KBM-7 (cell line): ENCODE results near the gene TMEM135.
"Not testable (repeated sequence)": the region's sequence is repeated elsewhere in the genome, so short reads cannot be mapped to it uniquely, and the experiment has no call there.

Experiments used
- DNase-seq: peaks from one replicate; pipeline ENCODE4 v3.0.0-alpha.2; 2015
- in situ Hi-C: fragments of 300-500 bp; cut with MboI; formaldehyde crosslinking; loops from 2 replicates; pipeline ENCODE4 v1.14.3; 2020; ENCODE audit warnings: low sequenced_read_pairs, low pct_unique_long_range_greater_than_20kb, mixed read lengths

TMEM135 gene

DNA sequence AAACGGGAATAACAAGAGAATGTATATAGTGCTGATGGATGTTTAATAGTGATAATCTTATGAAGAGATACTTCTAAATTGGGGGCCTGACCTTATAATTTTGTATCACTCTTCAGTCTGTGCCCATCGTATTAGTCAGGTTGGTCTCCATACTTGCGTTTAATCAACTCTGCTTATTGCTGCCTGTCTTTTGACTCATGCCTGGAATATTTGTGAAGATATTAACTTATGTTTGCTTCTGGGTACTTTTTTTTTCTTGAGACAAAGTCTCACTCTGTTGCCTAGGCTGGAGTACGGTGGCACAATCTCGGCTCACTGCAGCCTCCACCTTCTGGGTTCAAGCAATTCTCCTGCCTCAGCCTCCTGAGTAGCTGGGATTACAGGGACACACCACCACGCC lies 24.0 kb downstream of the TMEM135 start:
- no peak for DNase-seq
- in situ Hi-C loops: no loop called here

GRCh38 chr11:87063982-87064381 lies 26.2 kb downstream of the TMEM135 start:
- in situ Hi-C loops: no loop called here
- no peak for DNase-seq

GRCh38 chr11:87072787-87073186 lies 35.1 kb downstream of the TMEM135 start:
- in situ Hi-C loops: no loop called here
- DNase-seq: no peak

DNA sequence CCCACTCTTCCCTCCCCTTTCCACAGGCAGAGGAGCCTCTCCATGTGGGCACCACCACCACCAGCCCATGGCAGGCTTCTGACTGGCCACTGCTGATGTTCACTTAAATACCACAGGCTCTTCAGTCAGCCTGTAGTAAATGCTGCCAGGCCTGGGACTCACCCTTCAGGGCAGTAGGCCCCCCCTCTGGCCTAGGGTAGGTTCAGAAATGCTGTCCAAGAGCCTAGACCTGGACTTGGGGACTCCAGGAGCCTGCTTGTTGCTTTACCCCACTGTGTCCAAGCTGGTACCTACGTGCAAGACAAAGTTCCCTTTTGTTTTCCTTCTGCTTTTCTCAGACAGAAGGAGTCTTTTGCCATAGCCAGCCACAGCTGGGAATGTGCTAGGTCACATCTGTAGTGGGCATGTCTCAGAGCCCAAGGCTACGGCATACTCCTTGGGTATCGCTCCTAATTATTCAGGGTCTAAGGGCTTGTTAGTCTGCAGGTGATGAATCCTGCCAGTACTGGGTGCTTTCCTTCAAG lies 38.6 kb downstream of the TMEM135 start:
- DNase-seq: no peak
- in situ Hi-C loops: no loop called here

DNA sequence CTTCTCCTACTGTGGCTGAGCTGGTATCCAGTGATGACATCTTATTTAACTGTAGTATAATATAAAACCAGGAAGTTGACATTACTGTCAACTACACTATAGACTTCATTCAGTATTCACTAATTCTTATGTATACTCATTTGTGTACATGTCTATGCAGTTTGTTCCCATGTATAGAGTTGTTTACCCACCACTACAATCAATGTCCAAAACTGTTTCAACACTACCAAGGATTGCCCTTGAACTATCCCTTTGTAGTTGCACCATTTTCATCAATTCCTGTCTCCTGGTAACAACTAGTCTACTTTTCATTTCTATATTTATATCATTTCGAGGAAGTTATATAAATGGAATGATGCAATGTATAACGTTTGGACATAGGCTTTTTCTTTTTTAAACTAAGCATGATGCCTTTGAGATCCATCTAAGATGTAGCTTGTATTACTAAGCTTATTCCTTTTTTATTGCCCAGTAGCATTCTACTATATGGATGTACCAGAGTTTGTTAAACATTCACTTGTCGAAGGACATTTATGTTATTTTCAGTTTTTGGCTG lies 39.2 kb downstream of the TMEM135 start:
- in situ Hi-C loops: no loop called here
- DNase-seq: no peak

- DNase-seq: no peak
- in situ Hi-C loops: no loop called here
Observed at GRCh38 chr11:87081358-87081757, 43.6 kb downstream of the TMEM135 start.

DNA sequence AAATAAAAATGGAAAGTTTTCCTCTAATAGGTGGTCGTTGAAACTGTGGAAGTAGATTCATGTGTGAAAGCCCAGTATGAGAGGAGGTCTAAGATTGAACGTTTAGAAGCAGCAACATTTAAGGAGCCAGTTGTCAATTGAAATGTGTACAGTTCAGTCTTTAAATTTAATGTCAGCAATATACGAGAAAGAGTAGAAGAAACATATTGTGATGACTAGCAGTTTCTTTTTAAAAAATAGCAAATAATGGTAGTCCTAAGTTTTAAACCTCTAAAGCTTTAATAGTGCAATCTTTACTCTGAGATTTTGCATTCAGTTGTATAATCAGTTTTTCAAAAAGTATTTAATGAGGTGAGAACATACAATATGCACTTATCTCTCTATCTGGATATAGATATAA lies 44.9 kb downstream of the TMEM135 start:
- in situ Hi-C loops: no loop called here
- DNase-seq: no peak

- in situ Hi-C loops: no loop called here
- no peak for DNase-seq
Observed at GRCh38 chr11:87083029-87083428, 45.3 kb downstream of the TMEM135 start.

- in situ Hi-C loops: no loop called here
- no peak for DNase-seq
Observed at GRCh38 chr11:87092159-87092558, 54.4 kb downstream of the TMEM135 start.

DNA sequence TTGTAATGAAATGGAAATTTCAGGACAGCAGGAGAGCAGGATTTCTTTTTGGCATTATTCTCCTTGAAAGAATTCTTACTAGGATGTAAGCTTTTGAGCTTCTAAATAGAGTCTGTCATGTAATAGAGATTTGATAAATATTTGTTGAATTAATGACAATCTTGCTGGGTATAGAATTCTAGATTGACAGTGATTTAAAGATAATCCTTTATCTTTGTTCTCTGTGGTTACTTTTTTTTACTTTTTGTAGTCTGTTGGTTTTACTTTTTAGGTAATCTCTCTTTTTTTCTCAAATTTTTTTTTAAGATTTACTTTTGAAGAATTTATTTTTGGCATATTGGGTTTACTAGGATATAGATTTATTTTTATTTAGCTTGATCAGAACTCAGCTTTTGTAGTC lies 54.8 kb downstream of the TMEM135 start:
- DNase-seq: no peak
- in situ Hi-C loops: no loop called here

- in situ Hi-C loops: no loop called here
- peak; percentile 88 for DNase-seq
Observed at GRCh38 chr11:87097582-87097981, 59.8 kb downstream of the TMEM135 start.

DNA sequence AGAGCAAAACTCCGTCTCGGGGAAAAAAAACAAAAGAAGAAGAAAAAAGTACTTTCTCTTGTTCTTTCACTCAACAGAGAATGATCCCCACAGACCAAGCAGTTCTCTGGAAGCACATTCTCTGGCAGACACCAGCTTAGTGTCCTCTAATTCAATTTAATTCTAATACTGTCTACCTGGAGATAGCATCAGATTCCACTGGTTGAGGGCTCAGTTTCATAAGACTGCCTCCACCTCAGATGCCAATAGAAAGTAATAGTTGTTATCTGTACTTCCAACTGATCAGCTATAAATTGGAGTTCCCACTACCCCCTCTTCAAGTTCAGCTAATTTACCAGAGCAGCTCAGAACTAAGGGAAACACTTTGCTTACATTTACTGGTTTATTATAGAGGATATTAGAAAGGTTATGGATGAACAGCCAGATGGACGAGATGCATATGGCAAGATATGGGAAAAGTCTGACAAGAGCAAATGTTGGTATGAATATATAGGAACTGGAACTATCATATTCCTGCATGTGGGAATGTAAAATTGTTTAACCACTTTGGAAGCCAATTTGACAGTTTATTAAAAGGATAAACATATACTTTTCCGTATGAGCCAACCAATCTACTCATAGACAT lies 64.3 kb downstream of the TMEM135 start:
- DNase-seq: no peak
- in situ Hi-C loops: no loop called here

DNA sequence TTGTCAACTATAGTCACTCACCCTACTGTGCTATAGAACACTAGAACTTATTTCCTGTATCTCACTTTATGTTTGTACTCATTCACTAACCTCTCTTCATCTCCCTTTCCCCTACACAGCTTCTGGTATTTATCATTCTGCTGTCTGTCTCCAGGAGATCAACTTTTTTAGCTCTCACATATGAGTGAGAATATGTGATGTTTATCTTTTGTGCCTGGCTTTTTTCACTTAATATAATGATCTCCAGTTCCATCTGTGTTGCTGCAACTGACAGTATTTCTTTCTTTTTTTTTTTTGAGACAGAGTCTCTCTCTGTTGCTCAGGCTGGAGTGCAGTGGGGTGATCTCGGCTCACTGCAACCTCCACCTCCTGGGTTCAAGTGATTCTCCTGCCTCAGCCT lies 68.1 kb downstream of the TMEM135 start:
- DNase-seq, in situ Hi-C loops: not testable (repeated sequence)

- DNase-seq: not testable (repeated sequence)
Observed at GRCh38 chr11:87107379-87107778, 69.6 kb downstream of the TMEM135 start.

GRCh38 chr11:87110443-87111131 lies 72.9 kb downstream of the TMEM135 start:
- in situ Hi-C loops: no loop called here

More at GRCh38 chr11:87107379-87107778, 69.6 kb downstream of the TMEM135 start:
- in situ Hi-C loops: not testable (repeated sequence)

GRCh38 chr11:87114093-87114492 lies 76.4 kb downstream of the TMEM135 start:
- in situ Hi-C loops: no loop called here
- DNase-seq: no peak

More at GRCh38 chr11:87110443-87111131, 72.9 kb downstream of the TMEM135 start:
- DNase-seq: no peak

DNA sequence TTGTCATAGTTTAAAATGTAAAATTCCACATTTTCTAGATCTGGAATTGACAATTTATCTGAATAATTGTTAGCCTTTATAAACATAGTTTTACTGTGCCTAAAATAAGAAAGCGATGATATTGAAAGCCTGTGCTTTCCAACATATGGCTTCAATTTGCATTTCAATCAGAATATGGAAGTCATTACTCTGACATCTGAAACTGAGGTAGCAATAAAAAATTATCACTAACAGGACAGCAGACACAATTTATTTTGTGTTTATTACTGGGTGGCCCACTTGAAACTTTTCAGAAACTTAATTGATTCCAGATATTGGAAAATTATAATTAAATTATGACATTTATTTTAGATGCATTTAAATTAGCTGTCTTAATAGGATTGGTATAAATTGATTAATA lies 78.5 kb downstream of the TMEM135 start:
- in situ Hi-C loops: no loop called here
- no peak for DNase-seq

DNA sequence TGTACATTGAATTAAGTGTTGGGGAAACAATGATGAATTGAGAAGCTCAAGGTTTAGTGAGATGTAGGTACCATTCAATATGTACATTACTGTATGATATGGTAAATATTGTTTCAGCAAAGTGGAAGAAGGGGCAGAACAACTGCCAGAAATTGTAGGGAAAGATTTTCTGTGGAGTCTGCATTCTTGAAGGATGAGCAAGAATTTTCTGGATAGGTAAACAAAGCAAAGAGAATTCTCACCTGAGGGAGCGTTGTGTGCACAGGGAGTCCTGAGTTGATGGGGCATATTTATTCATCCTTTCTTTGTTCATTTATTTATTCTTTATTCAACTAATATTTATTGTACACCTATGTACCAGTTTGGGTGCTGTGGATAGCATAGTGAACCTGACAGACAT lies 83.2 kb downstream of the TMEM135 start:
- no peak for DNase-seq
- in situ Hi-C loops: no loop called here

DNA sequence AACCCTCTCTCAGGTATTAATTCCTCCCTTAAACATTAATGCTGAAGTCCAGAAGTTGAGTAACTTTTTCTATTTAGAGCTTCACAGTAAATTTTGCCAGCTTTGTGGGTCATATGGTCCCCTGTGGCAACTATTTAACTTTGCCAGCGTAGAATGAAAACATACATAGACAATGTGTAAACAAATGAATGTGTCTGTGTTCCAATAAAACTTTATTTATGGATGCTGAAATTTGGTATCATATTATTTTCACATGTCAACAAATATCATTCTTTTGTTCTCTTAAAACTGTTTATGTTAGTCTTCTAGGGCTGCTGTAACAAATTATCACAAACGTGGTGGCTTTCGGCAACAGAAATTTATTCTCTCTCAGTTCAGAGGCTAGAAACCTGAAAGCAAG lies 85.1 kb downstream of the TMEM135 start:
- in situ Hi-C loops: no loop called here
- DNase-seq: no peak

GRCh38 chr11:87125257-87125656 lies 87.5 kb downstream of the TMEM135 start:
- DNase-seq: no peak
- in situ Hi-C loops: no loop called here
